Neural progenitor cell (in vitro differentiated cells): ENCODE data around the gene PLA1A. TPM values are rescaled to one million over a fixed set of nuclear protein-coding genes. Genes with fewer than 3 reads are reported as not detected.

Experiments used
- DNase-seq: peaks from one replicate; pipeline ENCODE4 v3.0.0-alpha.2; 2016; ENCODE audit warnings: low spot score
- H2AFZ ChIP-seq: fragments of 200-600 bp; sonication (generic); replicated peaks from 2 replicates; pipeline ENCODE4 v1.6.1; 2016; ENCODE audit warnings: antibody characterized with exemption
- H3F3A ChIP-seq: fragments of 200-600 bp; sonication (generic); 2 replicates; pipeline ENCODE4 v1.6.1; 2016; ENCODE audit warnings: antibody characterized with exemption, low read depth
- H3K27ac ChIP-seq: fragments of 200-600 bp; sonication (generic); 2 replicates; pipeline ENCODE4 v1.5.1; 2016; ENCODE audit warnings: mild to moderate bottlenecking
- H3K27me3 ChIP-seq: fragments of 200-600 bp; sonication (generic); 2 replicates; pipeline ENCODE4 v1.6.1; 2016; ENCODE audit warnings: mild to moderate bottlenecking, moderate library complexity
- H3K36me3 ChIP-seq: fragments of 200-600 bp; sonication (generic); 2 replicates; pipeline ENCODE4 v1.5.1; 2016
- H3K4me1 ChIP-seq: fragments of 200-600 bp; sonication (generic); 2 replicates; pipeline ENCODE4 v1.6.1; 2016; ENCODE audit warnings: mixed run types
- H3K4me2 ChIP-seq: fragments of 200-600 bp; sonication (generic); 2 replicates; pipeline ENCODE4 v1.6.1; 2016
- H3K4me3 ChIP-seq: fragments of 200-600 bp; sonication (generic); 2 replicates; pipeline ENCODE4 v1.5.1; 2016
- H3K79me2 ChIP-seq: fragments of 200-600 bp; sonication (generic); 2 replicates; pipeline ENCODE4 v1.6.1; 2016; ENCODE audit warnings: low read depth
- H3K9ac ChIP-seq: fragments of 200-600 bp; sonication (generic); 2 replicates; pipeline ENCODE4 v1.6.1; 2016
- H3K9me3 ChIP-seq: fragments of 200-600 bp; sonication (generic); 2 replicates; pipeline ENCODE4 v1.5.1; 2016; ENCODE audit warnings: low read depth
- H4K20me1 ChIP-seq: fragments of 200-600 bp; sonication (generic); 2 replicates; pipeline ENCODE4 v1.6.1; 2016; ENCODE audit warnings: low read depth
- H3K27ac Mint-ChIP-seq: 3 replicates; pipeline ENCODE4 v1.8.0; 2021; ENCODE audit warnings: mixed read lengths
- H3K27me3 Mint-ChIP-seq: 2 replicates; pipeline ENCODE4 v1.8.0; 2022; ENCODE audit warnings: low read depth, mild to moderate bottlenecking, inconsistent platforms, moderate library complexity, mixed read lengths; ENCODE audit not compliant: insufficient read depth
- H3K36me3 Mint-ChIP-seq: 3 replicates; pipeline ENCODE4 v1.8.0; 2021; ENCODE audit warnings: mixed read lengths
- H3K4me1 Mint-ChIP-seq: 3 replicates; pipeline ENCODE4 v1.8.0; 2021; ENCODE audit warnings: mixed read lengths
- H3K4me3 Mint-ChIP-seq: 3 replicates; pipeline ENCODE4 v1.8.0; 2021; ENCODE audit warnings: mild to moderate bottlenecking, moderate library complexity, mixed read lengths
- H3K9me3 Mint-ChIP-seq: 3 replicates; pipeline ENCODE4 v1.8.0; 2020; ENCODE audit warnings: mixed read lengths
- EZH2 ChIP-seq: fragments of 200-600 bp; sonication (generic); IDR thresholded peaks from 2 replicates; pipeline ENCODE4 v1.6.1; 2017; ENCODE audit warnings: antibody characterized with exemption, mild to moderate bottlenecking, moderate library complexity
- EZH2phosphoT487 ChIP-seq: fragments of 200-600 bp; sonication (generic); IDR thresholded peaks from 2 replicates; pipeline ENCODE4 v1.6.1; 2017; ENCODE audit warnings: antibody characterized with exemption
- total RNA-seq: library from RNA; depleted of rRNA; stranded (reverse); fragments of >200 nt; gene quantifications from 2 replicates; pipeline ENCODE4 v1.2.3, GENCODE V29; 2015; ENCODE audit warnings: low replicate concordance
- TF ChIP-seq, protein P1 (sequence below): fragments of 200-600 bp; sonication (generic); IDR thresholded peaks from 2 replicates; pipeline ENCODE4 v1.5.1; 2017; ENCODE audit warnings: antibody characterized with exemption, mild to moderate bottlenecking

PLA1A gene
- total RNA-seq, 1 donor from 2014 or later: not detected

DNA sequence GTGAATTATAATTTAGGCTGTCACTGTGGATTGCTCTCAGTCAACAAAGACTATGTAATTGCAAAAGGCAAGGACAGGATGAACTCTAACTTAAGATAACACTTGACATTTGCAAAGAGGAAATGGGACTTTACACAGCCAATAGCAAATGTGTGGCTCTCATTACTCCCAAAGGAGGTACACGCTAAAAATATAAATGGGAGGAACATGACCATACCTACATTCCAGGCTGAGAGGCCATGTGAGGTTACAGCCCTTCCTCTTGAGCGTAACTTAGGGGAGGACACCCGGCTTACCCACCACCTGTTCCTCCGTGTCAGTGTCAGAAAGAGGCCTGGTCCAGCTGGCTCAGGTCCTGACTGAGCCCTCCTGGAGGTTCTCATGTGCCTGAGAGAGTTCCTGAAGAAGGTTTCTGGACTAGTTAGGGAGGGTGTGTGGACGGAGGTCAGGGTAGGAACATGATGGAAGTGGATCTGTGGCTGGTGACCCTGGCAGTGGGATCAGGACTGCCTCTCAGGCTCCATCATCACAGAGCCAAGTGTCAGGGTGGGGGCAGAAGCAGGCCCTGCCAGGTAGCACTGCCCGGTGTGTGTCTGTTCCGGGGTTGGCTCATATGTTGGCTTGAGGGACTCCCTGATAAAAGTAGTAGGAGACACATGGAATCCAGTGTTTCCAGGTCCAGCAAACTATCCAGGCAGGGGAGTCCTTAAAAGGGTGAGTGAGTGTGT lies 54.8 kb downstream of the PLA1A start:
- no peak overlapping the region for H3K27ac ChIP-seq
- no peaks in the 10 kb centered on the region for H3K36me3 ChIP-seq
- no peak overlapping the region for H3K4me3 ChIP-seq
- no peaks in the 10 kb centered on the region for H3K79me2 ChIP-seq
- Mint-ChIP-seq H3K4me1 (peaks cover 5% of the 10 kb centered on the region), H3K27me3 (peaks cover under 1% of the 10 kb centered on the region), H3K36me3 (peaks cover 2% of the 10 kb centered on the region), H3K27ac (no peak overlapping the region), H3K9me3 (no peaks in the 10 kb centered on the region), H3K4me3 (no peak overlapping the region)
- no peaks in the 10 kb centered on the region for H3K27me3 ChIP-seq
- H3F3A ChIP-seq: no peaks in the 10 kb centered on the region
- H2AFZ ChIP-seq: no peak overlapping the region
- H3K9ac ChIP-seq: no peak overlapping the region
- H4K20me1 ChIP-seq: no peaks in the 10 kb centered on the region
- no peak for DNase-seq
- no peaks in the 10 kb centered on the region for H3K9me3 ChIP-seq
- no peak overlapping the region for H3K4me2 ChIP-seq
- peaks cover 4% of the 10 kb centered on the region for H3K4me1 ChIP-seq
- TF ChIP-seq EZH2phosphoT487 (no peak), EZH2 (no peak)
- TF ChIP-seq, protein P1, sequence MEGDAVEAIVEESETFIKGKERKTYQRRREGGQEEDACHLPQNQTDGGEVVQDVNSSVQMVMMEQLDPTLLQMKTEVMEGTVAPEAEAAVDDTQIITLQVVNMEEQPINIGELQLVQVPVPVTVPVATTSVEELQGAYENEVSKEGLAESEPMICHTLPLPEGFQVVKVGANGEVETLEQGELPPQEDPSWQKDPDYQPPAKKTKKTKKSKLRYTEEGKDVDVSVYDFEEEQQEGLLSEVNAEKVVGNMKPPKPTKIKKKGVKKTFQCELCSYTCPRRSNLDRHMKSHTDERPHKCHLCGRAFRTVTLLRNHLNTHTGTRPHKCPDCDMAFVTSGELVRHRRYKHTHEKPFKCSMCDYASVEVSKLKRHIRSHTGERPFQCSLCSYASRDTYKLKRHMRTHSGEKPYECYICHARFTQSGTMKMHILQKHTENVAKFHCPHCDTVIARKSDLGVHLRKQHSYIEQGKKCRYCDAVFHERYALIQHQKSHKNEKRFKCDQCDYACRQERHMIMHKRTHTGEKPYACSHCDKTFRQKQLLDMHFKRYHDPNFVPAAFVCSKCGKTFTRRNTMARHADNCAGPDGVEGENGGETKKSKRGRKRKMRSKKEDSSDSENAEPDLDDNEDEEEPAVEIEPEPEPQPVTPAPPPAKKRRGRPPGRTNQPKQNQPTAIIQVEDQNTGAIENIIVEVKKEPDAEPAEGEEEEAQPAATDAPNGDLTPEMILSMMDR: no peak

DNA sequence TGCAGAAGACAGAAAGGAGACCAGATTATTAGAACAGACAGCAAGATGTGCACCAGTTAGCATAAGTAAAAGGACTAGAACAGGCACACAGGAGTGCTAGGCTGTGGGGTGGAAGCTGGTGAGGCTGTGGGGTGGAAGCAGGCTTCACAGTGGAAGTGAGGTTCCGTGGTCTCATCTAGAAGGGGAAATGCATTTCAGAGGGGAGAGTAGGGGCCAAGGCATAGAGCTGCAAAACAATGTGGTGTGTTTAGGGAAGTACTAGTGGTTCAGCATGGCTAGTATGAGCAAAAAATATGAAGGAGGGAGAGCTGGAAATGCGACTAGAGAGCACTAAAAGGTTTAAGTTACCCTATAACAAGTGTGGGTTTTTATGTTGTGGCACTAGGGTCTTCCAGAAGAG lies 56.2 kb downstream of the PLA1A start:
- Histone ChIP-seq H3K4me2 (no peak overlapping the region), H3K36me3 (no peaks in the 10 kb centered on the region), H2AFZ (no peak overlapping the region), H3K4me1 (no peaks in the 10 kb centered on the region), H3K27me3 (no peaks in the 10 kb centered on the region), H3K4me3 (no peak overlapping the region), H3F3A (no peaks in the 10 kb centered on the region), H3K9ac (no peak overlapping the region), H4K20me1 (no peaks in the 10 kb centered on the region), H3K79me2 (no peaks in the 10 kb centered on the region), H3K27ac (no peak overlapping the region), H3K9me3 (no peaks in the 10 kb centered on the region)
- H3K36me3 Mint-ChIP-seq: peaks cover 2% of the 10 kb centered on the region
- TF ChIP-seq, protein P1: no peak
- TF ChIP-seq EZH2: no peak
- no peaks in the 10 kb centered on the region for H3K27me3 Mint-ChIP-seq
- no peaks in the 10 kb centered on the region for H3K4me1 Mint-ChIP-seq
- no peaks in the 10 kb centered on the region for H3K9me3 Mint-ChIP-seq
- H3K27ac Mint-ChIP-seq: peak overlapping the region; percentile 79
- DNase-seq: no peak
- H3K4me3 Mint-ChIP-seq: no peak overlapping the region

DNA sequence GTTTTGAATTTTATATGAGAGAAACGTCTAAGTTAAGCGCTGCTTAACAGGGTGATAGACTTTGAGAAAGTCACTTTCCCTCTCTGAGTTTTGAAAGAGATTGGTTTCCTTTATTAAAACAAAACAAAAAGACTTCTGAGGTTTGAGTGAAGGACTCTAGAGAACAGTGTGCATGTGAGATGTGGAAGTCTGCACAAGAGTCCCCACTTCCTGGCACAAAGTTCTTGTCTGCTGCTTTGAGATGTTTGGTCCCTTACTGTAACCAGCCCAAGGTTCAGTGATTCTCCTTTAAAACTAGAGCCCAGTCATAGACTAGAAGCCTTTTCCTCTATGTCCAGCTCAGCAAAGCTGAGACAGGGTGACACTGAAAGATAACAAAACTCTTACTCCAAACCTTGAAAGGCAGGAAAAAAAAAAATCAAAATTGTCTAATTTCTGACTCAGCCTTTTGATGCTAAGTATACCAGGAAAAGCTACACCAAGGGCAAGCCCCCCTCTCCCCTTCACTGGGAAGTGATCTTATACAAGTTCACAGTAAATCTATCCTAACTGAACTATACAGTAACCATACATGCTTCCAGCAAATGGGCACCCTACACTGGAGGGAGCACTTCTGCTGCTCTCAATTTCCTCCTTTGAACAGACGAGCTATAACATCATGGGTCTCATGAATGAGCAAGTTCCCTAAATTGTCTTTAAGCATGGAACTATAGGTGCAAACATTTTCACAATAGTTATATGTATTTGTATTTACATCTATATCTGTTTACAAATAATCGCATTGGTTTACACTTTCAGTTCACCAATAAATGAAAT lies 60.4 kb downstream of the PLA1A start:
- no peak overlapping the region for H2AFZ ChIP-seq
- H3K9ac ChIP-seq: no peak overlapping the region
- Mint-ChIP-seq H3K27ac (no peak overlapping the region), H3K4me1 (no peaks in the 10 kb centered on the region), H3K36me3 (peaks cover 2% of the 10 kb centered on the region), H3K9me3 (no peaks in the 10 kb centered on the region), H3K27me3 (no peaks in the 10 kb centered on the region), H3K4me3 (no peak overlapping the region)
- no peaks in the 10 kb centered on the region for H3K79me2 ChIP-seq
- TF ChIP-seq, protein P1: no peak
- TF ChIP-seq EZH2: no peak
- TF ChIP-seq EZH2phosphoT487: no peak
- no peak overlapping the region for H3K4me2 ChIP-seq
- H3K27me3 ChIP-seq: no peaks in the 10 kb centered on the region
- H3K9me3 ChIP-seq: no peaks in the 10 kb centered on the region
- no peak overlapping the region for H3K4me3 ChIP-seq
- DNase-seq: no peak
- no peaks in the 10 kb centered on the region for H3K36me3 ChIP-seq
- no peaks in the 10 kb centered on the region for H3K4me1 ChIP-seq
- no peaks in the 10 kb centered on the region for H4K20me1 ChIP-seq
- no peaks in the 10 kb centered on the region for H3F3A ChIP-seq
- H3K27ac ChIP-seq: no peak overlapping the region
